ENCODE data around the gene TM4SF1.

Gene TM4SF1

DNA sequence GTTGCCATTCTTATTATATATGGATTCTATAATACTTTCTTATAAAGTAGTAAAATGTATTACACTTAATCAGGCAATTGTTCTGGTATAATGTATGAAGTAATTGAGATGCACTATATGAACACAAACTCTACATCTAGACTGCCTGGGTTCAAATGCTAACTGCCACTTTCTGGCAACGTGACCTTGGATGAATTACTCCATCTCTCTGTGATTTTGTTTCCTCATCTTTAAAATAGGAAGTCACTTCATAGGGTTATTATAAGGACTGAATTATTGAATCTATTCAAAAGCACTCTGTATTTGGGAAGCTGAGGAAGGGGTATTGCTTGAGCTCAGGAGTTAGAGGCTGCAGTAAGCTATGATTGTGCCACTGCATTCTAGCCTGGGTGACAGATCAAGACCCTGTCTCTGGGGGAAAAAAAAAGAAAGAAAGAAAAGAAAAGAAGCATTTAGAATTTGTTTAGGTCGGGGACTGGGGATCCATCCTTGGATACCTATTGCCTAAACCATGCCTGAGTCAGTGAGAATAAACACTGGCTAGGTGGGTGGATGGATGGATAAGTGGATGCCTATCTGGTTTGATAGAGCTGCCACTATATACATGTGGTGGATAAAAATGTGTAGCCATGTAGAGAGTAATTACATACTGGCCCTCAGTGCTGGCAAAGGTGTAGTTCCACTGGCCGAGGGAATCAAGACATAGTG is 2.5 kb downstream of the TM4SF1 start:
- H3K4me3 ChIP-seq (ENCODE audit: low read depth, low read length) = no peak overlapping the region
- TF ChIP-seq, protein P1, sequence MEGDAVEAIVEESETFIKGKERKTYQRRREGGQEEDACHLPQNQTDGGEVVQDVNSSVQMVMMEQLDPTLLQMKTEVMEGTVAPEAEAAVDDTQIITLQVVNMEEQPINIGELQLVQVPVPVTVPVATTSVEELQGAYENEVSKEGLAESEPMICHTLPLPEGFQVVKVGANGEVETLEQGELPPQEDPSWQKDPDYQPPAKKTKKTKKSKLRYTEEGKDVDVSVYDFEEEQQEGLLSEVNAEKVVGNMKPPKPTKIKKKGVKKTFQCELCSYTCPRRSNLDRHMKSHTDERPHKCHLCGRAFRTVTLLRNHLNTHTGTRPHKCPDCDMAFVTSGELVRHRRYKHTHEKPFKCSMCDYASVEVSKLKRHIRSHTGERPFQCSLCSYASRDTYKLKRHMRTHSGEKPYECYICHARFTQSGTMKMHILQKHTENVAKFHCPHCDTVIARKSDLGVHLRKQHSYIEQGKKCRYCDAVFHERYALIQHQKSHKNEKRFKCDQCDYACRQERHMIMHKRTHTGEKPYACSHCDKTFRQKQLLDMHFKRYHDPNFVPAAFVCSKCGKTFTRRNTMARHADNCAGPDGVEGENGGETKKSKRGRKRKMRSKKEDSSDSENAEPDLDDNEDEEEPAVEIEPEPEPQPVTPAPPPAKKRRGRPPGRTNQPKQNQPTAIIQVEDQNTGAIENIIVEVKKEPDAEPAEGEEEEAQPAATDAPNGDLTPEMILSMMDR (IDR thresholded peaks at IDR 0.05; ENCODE audit: borderline replicate concordance, insufficient read depth, low read depth, low read length) = no peak

DNA sequence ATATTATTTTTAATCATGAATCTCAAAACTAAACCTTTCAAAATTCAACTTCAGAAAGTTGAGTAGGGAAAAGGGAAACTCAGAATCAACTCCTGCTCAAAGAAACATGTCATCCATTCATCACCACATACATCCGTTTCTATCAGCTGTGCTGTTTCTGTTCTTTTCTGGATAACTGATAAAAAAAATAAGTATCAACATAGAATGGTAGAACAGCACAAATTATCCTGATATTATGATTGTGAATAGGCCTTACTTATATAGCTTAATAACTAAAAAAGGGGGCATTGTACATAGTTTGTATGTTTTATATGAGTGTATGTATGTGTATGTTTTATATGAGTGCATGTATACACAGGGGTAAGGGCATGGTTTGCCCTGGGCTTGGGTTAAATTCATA is 3.1 kb downstream of the TM4SF1 start:
- TF ChIP-seq, protein P1 (IDR thresholded peaks at IDR 0.05; ENCODE audit: borderline replicate concordance, insufficient read depth, low read depth, low read length) = no peak
- no peak overlapping the region for H3K4me3 ChIP-seq (ENCODE audit: low read depth, low read length)

DNA sequence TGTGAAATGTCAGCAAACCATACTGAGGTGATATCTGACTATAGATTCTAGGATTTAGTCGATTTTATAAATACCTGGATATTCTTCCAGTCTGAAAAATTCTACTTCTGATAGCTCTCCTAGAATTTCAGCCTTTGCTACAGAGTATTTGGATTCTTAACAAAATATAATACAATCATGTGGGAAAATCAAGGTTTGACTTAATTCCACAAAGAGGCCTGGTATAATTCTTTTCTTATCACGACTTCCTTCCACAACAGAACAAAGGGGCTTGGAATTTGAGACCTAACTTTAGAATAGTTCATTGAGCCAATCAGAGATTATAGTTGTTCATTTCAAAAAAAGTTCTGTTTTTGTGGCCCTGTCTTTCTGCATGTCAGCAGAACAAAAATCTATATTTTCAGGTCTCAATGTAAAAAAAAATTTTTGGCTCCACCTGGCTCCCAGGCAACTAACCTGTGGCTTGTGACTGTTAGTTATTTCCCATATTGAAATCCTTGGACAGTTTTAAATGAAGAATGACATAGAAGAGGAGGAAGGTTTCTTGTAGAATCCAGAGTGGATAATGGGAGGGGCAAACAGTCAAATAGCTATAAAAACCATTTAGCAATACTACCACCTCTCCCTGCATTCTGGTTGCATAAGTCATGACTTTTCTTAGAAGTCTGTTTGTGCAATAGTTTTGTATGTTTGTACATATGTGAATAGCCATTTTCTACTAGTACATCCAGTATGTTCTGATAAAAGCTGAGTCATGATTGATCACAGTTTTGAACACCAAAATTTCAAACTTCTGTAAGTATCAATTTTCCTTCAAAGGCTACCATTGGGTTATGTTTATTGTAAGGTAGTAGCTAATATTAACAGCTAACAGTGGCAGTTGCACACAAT is 4.0 kb downstream of the TM4SF1 start:
- H3K4me3 ChIP-seq (ENCODE audit: low read depth, low read length) = no peak overlapping the region

DNA sequence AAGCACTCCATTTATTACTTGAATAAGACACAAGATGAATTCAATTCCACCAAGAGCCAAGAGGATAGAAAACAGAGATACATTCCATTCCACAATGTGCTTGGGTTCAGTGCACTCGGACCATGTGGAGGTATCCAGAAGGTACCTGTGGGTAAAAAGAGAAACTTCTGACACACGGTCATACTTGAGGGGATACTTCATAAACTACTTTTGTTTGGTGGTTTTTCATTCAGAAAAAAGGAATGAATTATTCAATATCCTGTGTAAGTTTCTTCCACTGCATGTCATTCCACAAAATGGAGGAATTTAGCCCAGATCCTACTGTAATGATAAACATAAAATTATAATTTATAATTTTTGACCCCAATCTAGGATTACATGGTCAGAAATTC is 5.7 kb downstream of the TM4SF1 start:
- TF ChIP-seq, protein P1 (IDR thresholded peaks at IDR 0.05; ENCODE audit: borderline replicate concordance, insufficient read depth, low read depth, low read length) = no peak

More for the DNA sequence above, 4.0 kb downstream of the TM4SF1 start:
- TF ChIP-seq, protein P1 (IDR thresholded peaks at IDR 0.05; ENCODE audit: borderline replicate concordance, insufficient read depth, low read depth, low read length) = no peak

DNA sequence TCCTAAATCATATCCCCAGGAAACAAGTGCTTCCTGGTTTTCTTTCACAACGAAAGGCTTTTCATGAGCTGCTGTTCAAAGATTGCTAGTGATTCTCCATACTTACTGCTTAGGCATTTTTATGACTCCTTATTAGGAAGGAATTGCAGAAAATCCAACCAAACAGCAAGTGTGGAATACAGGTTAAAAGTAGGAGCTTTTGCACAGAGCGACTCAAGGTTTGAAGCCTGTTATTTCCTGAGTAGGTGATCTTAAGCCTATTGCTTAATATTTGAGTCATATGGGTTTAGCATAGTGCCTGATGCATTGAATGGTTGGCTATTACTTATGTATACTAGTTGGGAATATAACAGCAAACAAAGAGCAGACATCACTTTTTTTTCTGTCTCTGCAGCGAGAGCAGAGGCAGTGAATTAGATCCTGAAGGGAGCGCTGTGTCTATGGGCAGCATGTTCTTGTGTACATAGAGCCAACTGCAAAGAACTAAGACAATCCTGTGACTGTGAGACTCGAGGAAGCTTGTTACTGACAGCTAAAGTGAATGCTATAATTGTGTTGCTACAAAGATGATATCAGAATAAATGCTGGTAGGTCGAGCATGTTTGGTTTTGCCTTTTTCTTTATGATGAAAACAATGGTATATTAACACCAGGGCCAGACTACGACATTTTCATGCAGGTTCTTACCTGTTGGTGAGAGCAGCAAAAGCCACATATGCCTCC is 6.3 kb downstream of the TM4SF1 start:
- TF ChIP-seq, protein P1 (IDR thresholded peaks at IDR 0.05; ENCODE audit: borderline replicate concordance, insufficient read depth, low read depth, low read length) = no peak
- no peak overlapping the region for H3K4me3 ChIP-seq (ENCODE audit: low read depth, low read length)

More for the DNA sequence above, 5.7 kb downstream of the TM4SF1 start:
- no peak overlapping the region for H3K4me3 ChIP-seq (ENCODE audit: low read depth, low read length)

DNA sequence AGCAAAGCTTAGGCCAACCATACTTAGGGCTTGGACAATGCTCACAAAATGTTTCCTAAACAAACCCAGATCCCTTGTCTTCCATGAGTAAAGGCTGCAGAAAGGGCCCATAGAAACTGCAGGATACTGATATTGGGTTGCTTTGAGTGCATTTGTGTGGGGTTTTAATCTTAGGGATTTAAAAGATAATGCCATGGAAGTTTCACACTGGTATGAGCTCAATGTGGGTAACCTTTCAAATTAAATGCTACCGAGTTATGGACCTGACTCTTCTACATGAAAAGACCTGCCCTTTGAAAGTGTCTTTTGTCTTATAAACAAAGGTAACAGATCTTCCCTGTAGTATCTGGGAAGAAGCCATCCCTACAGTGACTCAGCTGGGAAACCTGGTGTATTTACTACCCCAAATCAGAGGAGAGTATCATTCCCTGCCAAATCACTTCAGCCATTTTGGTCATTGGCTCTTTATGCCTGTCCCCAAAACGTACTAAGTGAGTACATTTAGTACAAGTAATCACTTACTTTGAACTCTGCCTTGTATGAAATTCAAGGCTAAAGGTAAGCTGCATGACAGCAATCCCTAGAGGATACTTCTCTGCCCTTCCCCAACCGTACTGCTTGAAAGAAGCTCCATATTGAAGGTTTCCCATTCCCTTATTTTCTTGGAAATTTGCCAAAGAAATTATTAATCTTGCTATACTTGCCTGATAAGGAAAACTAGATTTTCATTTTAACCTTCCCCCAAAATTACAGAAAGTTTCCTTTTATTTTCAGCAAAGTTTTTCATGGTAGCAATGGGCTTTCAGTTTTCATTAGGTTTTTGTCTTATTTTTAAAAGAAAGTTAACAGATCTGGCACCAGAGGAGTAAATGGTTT is 7.2 kb downstream of the TM4SF1 start:
- no peak overlapping the region for H3K4me3 ChIP-seq (ENCODE audit: low read depth, low read length)
- TF ChIP-seq, protein P1 (IDR thresholded peaks at IDR 0.05; ENCODE audit: borderline replicate concordance, insufficient read depth, low read depth, low read length) = no peak
